ENCODE measurements around the gene NBPF1. TPM values are rescaled to one million over a fixed set of nuclear protein-coding genes. Genes with fewer than 3 reads are reported as not detected.
A peak's percentile ranks its signal among the peaks of the same experiment; 100 is the strongest.

Gene NBPF1
- total and polyA plus RNA-seq, 9 of the 15 experiments (the other 6 are each of a cell fraction or from before 2014, with no cell fraction given): 5.2 to 42.6 (median 24.1) TPM

GRCh38 chr1:16614361-16615252 is 1.2 kb upstream of the NBPF1 start (continued):
- TF ChIP-seq RAD21 (CRISPR knock-in tag; conservative IDR thresholded peaks at IDR 0.05 in 1 of 2, IDR thresholded peaks at IDR 0.05 in 1 of 2) (peak in 1 of 2 experiments; percentile 23; a peak in 3 of 4 replicates), ZBTB26 (CRISPR knock-in tag; IDR thresholded peaks at IDR 0.05) (peak; percentile 94), ZNF124 (CRISPR knock-in tag; IDR thresholded peaks at IDR 0.05) (no peak), JUNB (CRISPR knock-in tag; conservative IDR thresholded peaks at IDR 0.05) (0 out of 2 replicates have a peak, but pooled peaks have one; percentile 9), CHD1 (IDR thresholded peaks at IDR 0.05; ENCODE audit: low read length) (peak; percentile 64), PHB (CRISPR knock-in tag; IDR thresholded peaks at IDR 0.05) (no peak), CBFB (CRISPR knock-in tag; IDR thresholded peaks at IDR 0.05) (no peak), MBD1 (CRISPR knock-in tag; IDR thresholded peaks at IDR 0.05) (no peak), RCOR1 (IDR thresholded peaks at IDR 0.05; ENCODE audit: borderline replicate concordance in 1 of 2, low read depth in 2 of 2, low read length in 2 of 2) (peak in 1 of 2 experiments; percentile 69; a peak in 2 of 4 replicates), ZNF655 (CRISPR knock-in tag; IDR thresholded peaks at IDR 0.05) (0 out of 2 replicates have a peak, but pooled peaks have one; percentile 59), GMEB1 (CRISPR knock-in tag; IDR thresholded peaks at IDR 0.05) (peak; percentile 56), CCAR2 (IDR thresholded peaks at IDR 0.05; ENCODE audit: low read depth, low read length) (no peak), FOXA3 (CRISPR knock-in tag; conservative IDR thresholded peaks at IDR 0.05 in 1 of 2, IDR thresholded peaks at IDR 0.05 in 1 of 2) (peak; percentile 43 to 50; a peak in 2 of 4 replicates), ZNF316 (IDR thresholded peaks at IDR 0.05) (no peak)
- TF ChIP-seq, protein P1, sequence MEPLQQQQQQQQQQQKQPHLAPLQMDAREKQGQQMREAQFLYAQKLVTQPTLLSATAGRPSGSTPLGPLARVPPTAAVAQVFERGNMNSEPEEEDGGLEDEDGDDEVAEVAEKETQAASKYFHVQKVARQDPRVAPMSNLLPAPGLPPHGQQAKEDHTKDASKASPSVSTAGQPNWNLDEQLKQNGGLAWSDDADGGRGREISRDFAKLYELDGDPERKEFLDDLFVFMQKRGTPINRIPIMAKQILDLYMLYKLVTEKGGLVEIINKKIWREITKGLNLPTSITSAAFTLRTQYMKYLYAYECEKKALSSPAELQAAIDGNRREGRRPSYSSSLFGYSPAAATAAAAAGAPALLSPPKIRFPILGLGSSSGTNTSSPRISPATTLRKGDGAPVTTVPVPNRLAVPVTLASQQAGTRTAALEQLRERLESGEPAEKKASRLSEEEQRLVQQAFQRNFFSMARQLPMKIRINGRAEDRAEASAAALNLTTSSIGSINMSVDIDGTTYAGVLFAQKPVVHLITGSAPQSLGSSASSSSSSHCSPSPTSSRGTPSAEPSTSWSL (CRISPR knock-in tag; IDR thresholded peaks at IDR 0.05; ENCODE audit: borderline replicate concordance): peak; percentile 96
- TF ChIP-seq, protein P2, sequence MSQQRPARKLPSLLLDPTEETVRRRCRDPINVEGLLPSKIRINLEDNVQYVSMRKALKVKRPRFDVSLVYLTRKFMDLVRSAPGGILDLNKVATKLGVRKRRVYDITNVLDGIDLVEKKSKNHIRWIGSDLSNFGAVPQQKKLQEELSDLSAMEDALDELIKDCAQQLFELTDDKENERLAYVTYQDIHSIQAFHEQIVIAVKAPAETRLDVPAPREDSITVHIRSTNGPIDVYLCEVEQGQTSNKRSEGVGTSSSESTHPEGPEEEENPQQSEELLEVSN (IDR thresholded peaks at IDR 0.05; ENCODE audit: borderline replicate concordance in 1 of 2, extremely low read depth in 1 of 2, insufficient read depth in 1 of 2, insufficient read length in 1 of 2, low read depth in 1 of 2, low read length in 1 of 2, poor library complexity in 1 of 2, severe bottlenecking in 1 of 2): no peak
